HG03521 (cell line): Measurements from ENCODE around the gene IBSP.

Experiments
- ATAC-seq: cut with Tn5 transposase; IDR thresholded peaks from one replicate; pipeline ENCODE4 v1.9.1; 2021; ENCODE audit warnings: mild to moderate bottlenecking, moderate library complexity; ENCODE audit not compliant: unreplicated experiment

Gene IBSP, protein sequence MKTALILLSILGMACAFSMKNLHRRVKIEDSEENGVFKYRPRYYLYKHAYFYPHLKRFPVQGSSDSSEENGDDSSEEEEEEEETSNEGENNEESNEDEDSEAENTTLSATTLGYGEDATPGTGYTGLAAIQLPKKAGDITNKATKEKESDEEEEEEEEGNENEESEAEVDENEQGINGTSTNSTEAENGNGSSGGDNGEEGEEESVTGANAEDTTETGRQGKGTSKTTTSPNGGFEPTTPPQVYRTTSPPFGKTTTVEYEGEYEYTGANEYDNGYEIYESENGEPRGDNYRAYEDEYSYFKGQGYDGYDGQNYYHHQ

DNA sequence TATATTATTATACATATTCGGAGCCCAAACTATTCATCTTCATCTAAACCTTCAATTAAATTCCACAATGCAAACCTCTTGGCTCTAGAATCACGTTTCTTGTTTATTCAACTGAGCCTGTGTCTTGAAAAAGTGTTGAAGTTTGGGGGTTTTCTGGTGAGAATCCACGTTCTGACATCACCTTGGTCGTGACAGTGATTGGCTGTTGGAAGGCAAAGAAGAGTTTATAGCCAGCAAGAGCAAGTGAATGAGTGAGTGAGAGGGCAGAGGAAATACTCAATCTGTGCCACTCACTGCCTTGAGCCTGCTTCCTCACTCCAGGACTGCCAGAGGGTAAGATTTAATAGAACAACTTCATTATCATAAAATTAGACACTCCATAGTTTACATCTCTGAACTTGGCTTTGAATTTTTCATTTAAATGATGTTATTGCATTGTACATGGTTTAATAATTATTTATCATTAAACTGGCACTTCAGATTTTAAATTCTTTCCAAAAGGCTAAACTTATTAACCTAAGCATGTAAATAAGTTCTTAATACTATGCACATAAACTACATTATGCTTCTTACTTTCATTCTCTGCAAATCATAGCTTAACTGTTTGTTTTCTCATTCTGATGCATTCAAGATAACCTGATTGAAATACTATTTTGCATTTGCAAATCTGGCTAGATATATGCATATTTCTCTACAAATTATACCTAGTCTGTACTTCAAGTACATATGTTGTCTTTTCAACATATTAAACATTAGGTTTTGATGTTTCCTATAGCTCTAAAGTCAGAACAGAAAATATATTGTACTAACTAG is at the start of gene IBSP:
Gene IBSP (plus strand): TSS at position 254 of the 813 bp plus-strand sequence. CDS start 2,808 bp downstream, outside the sequence.
- no peak for ATAC-seq

DNA sequence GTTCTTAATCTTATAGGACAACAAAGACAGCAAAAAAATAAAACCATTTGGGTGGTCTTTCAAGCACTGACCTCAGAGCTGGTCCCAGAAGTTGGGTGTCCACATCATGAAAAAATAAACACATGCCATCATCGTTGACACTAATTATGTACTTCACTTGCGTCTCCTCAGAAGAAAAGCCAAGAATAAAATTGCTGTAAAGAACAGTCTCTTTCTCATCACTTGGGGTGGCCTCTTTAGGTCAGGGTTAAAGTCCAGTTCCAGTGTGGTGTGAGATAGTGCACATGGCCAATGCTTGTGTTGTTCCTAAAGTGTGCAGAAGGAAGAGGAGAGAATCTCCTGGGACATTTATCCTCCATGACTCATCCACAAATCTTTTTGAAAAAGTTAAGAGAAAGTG is 49.5 kb upstream of the IBSP start:
- ATAC-seq, result no peak

- no peak for ATAC-seq
These were observed 41.1 kb upstream of the IBSP start for GRCh38 chr4:87758270-87758669.

DNA sequence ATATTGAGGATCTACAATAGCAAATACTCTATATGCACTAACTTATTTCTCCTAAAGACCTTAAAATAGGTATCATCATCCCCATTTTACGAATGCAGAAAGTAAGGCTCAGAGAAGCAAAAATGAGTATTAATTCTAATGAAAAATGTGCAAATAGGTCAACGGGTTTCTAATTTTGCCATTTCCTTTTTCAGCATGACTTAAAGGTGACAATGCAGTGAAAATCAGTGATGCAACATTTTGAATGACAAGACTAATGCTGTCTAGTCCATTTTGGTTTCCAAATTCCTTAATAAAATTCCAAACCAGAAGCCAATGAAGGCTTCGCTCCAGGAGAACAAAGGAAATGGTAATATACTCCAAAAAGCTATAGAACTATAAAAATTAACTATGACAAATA is 37.0 kb upstream of the IBSP start:
- no peak for ATAC-seq

DNA sequence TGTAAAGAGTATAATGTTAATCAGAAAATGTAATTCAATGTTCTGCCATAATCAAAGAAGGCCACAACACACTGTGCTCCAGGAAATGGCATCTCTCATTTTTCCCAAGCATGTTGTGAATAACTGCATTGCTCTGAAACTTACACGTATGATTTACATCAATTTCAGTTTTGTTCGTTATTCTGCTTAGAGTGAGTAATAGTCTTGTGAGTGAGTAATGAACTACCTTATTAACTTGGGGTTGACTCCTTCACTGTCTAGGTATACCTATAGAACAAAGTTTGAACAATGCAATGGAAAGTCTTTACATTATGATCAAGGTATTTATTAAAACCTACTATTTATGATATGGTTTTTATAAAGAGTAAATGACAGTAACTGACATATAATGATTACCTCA is 17.8 kb upstream of the IBSP start:
- ATAC-seq, result no peak

DNA sequence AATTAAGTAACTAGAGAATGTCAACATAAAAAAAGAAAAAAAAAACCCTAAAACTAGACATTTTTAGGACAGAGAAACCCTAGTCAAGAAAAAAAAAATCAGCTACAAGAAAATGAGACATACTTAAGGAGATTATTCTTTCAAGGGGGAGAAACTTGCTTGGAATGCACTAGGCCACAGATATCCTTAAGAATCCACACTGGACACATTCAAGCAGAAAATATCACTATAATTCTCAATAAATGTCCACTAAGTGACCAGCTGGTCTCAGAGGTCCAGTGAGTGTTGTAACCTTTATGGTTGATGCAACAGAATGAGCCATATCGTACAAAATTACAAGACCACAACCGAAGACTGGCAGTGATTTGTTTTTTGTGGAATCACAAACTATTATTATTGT is 15.6 kb upstream of the IBSP start:
- no peak for ATAC-seq

DNA sequence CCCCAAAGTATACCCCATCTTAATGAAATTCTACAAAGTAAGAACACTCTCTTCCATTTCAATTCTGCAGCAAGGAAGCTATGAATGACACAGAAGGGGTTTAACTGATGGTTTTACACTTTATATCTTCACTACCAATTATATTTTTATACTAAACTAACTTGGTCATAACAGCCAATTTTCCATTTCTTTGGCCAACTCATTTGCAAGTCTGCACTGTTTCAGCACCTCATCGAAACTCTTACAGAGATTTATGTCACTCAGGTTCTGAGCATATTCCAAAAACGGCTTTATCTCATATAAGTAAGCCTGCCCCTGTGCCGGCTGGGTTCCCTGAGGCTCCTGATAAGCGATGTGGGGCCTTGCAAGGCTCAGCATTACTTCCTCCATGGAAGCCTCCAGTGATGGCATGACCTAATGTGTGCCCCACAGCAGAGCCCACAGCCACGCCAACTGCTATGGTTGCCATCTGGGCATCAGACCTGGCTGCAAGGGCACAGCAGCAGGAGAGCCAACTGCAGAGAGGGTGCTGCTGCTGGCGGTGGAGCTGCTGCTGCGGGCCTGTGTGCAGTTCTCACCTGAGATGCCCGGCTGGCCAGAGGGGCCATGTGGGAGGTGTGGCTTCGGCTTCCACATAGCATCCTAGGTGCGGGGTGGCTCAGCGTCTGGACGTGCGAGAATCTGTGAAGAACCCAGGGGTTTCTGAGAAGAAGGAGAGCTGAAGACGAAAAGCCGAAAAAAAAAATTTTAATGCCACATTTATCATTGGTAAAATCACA is 13.4 kb upstream of the IBSP start:
- ATAC-seq, result no peak

DNA sequence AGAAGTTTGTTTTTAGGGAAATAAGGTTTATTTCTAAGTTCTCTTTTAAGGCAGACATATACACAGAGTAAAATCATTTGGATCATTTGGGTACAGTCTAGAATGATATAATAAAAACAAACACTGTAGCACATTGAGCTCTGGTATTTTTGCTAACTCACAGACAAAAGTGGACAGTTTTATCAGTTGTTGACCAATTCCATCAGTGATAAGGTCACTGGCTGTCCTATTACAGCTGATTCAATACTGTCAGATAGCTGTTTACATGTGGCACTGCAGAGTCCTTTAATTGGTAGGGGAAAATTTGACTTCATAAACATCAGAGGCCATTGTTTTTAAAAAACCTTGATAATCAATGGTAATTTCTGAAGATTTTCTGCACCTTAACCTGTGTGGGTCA is 3.5 kb downstream of the IBSP start:
- ATAC-seq, result no peak

DNA sequence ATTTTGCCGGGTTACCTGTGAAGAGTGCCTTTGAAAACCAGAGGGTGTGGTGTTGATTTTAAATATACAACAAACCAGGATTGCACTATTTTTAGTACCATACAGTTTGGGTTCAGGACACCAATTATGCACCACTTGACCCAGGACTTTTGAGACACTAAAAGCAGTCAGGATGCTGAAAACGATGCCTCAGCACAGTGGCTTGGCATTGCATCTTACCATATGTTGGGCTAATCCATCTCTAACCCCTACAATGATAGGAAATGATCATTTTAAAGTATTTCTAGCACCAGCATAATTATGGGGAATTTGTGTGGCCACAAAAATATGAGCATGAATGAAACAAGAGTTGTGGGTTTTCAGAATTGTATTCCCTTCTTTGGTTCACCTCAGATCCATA is 4.1 kb downstream of the IBSP start:
- no peak for ATAC-seq

DNA sequence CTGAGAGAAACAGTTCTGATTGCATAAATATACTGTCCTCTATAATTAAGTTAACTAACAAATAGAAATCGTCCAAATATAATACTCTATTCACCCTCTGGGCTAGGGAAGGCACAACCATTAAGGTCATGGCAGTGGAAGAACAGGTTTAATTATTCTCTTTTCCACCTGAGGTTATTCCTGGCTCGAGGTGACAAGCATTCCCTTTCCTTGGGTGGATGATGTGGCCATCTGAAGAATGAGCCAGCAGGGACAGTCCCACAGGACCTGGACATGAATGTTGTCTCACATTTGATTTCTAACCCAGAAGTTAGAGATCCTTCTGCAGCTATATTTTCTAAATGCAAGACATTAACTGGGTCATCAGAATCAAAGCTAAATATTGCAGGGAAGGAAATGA is 5.5 kb downstream of the IBSP start:
- no peak for ATAC-seq

- no peak for ATAC-seq
These were observed 6.6 kb downstream of the IBSP start for GRCh38 chr4:87805971-87806370.

- ATAC-seq, result no peak
These were observed 7.2 kb downstream of the IBSP start for GRCh38 chr4:87806520-87806919.

GRCh38 chr4:87807402-87807801 is 8.0 kb downstream of the IBSP start:
- no peak for ATAC-seq

- no peak for ATAC-seq
These were observed 12.6 kb downstream of the IBSP start for GRCh38 chr4:87811977-87812376.

- no peak for ATAC-seq
These were observed 20.0 kb downstream of the IBSP start for GRCh38 chr4:87819281-87819919.

DNA sequence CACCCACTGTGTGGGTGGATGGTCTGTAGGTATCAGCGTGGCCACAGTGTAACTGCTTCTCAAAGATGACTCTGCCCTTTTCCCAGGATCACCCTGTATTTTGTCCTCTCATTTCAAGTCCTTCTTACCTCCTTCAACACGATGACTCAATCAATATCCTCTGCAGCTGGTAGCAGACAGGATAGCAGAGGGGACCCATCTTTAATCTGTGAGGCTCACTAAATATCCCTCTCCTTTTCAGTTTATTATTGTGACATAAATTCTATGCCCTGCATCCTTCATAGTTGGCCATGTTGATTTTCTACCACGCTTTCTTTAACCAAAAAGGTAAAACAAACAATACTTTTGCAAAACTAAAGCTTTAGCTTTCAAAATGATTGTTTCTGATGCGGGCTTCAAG is 23.8 kb downstream of the IBSP start:
- ATAC-seq, result no peak

- no peak for ATAC-seq
These were observed 24.4 kb downstream of the IBSP start for GRCh38 chr4:87823724-87824123.

DNA sequence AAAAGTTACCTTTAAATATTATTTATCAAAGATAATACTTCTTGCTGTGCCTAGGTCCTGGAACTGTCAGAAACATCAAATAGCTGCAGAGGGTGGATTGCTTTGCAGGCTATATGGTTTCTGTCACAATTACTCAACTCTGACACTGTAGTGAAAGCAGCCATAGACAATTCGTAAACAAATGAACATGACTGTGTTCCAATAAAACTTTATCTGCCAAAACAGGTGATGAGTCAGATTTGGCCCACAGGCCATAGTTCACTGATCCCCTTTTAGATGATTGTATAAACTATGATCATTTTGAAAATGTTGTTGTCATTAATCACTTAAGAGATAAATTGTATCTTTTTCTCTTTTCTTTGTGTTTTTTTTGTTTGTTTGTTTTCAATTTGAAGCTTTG is 25.0 kb downstream of the IBSP start:
- no peak for ATAC-seq

DNA sequence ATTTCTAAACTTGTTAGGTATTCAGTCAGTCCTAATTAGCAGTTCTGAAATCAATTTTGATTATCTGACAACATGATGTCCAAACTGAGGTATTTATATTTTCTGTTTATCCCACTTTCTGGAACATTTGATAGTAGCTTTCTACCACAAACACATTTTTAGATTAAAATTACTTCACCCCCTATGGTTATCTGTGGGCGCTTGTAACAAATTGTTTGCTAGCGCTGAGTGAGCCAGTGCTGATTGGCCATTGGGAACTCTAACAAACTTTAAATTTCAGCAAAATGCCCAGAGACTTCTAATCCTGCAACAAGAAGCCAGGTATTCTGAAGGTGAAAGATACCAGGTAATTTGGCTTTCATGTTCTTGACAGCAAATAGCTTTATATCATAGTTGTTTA is 33.3 kb downstream of the IBSP start, which contains the start of gene MEPE:
Gene MEPE (plus strand): TSS at position 301 of the 400 bp plus-strand sequence. CDS start 1,746 bp downstream, outside the sequence.
- no peak for ATAC-seq

- ATAC-seq, result no peak
These were observed 35.0 kb downstream of the IBSP start for GRCh38 chr4:87834401-87834800.

DNA sequence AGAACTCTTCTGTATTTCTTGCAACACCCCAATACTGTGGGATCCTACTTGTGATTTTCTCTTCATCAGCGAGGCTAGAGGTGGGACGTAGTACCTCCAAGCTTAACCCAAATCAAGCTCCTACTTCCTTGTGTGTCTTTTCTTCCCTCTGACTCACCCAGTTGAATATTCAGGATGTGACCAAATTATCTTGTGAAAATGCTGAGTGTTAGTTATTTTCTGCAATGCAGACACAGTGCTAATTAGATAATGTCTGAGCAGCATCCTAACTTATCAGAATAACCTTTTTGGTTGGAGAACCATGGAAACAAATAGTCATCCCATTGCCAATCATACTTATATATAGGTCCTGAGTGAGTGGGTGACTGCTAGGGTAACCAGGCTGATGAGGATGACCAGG is 35.8 kb downstream of the IBSP start:
- no peak for ATAC-seq
